ENCODE results near the gene GAS2L2. TPM values are rescaled to one million over a fixed set of nuclear protein-coding genes. Genes with fewer than 3 reads are reported as not detected.
A peak's percentile ranks its signal among the peaks of the same experiment; 100 is the strongest.

GAS2L2 gene
- total RNA-seq, 2 donors from 2014 or later = 0.09 TPM; not detected in 1

GRCh38 chr17:35791681-35792350, 38.8 kb upstream of the GAS2L2 start:
- H3K27me3 Mint-ChIP-seq (ENCODE audit: insufficient read depth) = peaks cover 79% of the 10 kb centered on the region
- H3K9me3 ChIP-seq (ENCODE audit: control insufficient read depth, low read length) = no peaks in the 10 kb centered on the region
- H3K27ac ChIP-seq (ENCODE audit: low read depth, low read length) = no peak overlapping the region
- TF ChIP-seq CTCF (conservative IDR thresholded peaks at IDR 0.05) = no peak
- no peak overlapping the region for H3K4me3 ChIP-seq (ENCODE audit: low read length)
- no peaks in the 10 kb centered on the region for H3K36me3 ChIP-seq (ENCODE audit: control insufficient read depth, insufficient read depth, low read length)
- H3K36me3 Mint-ChIP-seq (ENCODE audit: low read depth) = no peaks in the 10 kb centered on the region
- peaks cover 84% of the 10 kb centered on the region for H3K27me3 ChIP-seq (ENCODE audit: control insufficient read depth, insufficient read depth, low read length, poor library complexity, severe bottlenecking)
- 69 to 74% methylated on average over 5 to 9 of the region's 9 CpGs for WGBS, 2 experiments (ENCODE audit: insufficient coverage in 1 of 2, insufficient read length in 1 of 2)
- no peaks in the 10 kb centered on the region for H3K9me3 Mint-ChIP-seq
- no peaks in the 10 kb centered on the region for H3K4me1 Mint-ChIP-seq
- H3K9ac ChIP-seq (ENCODE audit: extremely low read depth, low read length, poor library complexity, severe bottlenecking) = no peak overlapping the region
- no peaks in the 10 kb centered on the region for H3K4me1 ChIP-seq (ENCODE audit: control insufficient read depth, insufficient read depth, low read length)
- DNase-seq = peak; percentile 39
- H3K27ac Mint-ChIP-seq = no peak overlapping the region
- H3K4me3 Mint-ChIP-seq = no peak overlapping the region

GRCh38 chr17:35790841-35791240, 37.8 kb upstream of the GAS2L2 start:
- H3K4me1 ChIP-seq (ENCODE audit: control insufficient read depth, insufficient read depth, low read length) = no peaks in the 10 kb centered on the region
- peak; percentile 19 for DNase-seq
- TF ChIP-seq CTCF (conservative IDR thresholded peaks at IDR 0.05) = no peak
- Mint-ChIP-seq H3K4me3 (no peak overlapping the region), H3K36me3 (ENCODE audit: low read depth) (no peaks in the 10 kb centered on the region), H3K27me3 (ENCODE audit: insufficient read depth) (peaks cover 69% of the 10 kb centered on the region), H3K4me1 (no peaks in the 10 kb centered on the region), H3K9me3 (no peaks in the 10 kb centered on the region), H3K27ac (no peak overlapping the region)
- H3K9me3 ChIP-seq (ENCODE audit: control insufficient read depth, low read length) = no peaks in the 10 kb centered on the region
- no peaks in the 10 kb centered on the region for H3K36me3 ChIP-seq (ENCODE audit: control insufficient read depth, insufficient read depth, low read length)
- no peak overlapping the region for H3K27ac ChIP-seq (ENCODE audit: low read depth, low read length)
- H3K27me3 ChIP-seq (ENCODE audit: control insufficient read depth, insufficient read depth, low read length, poor library complexity, severe bottlenecking) = peaks cover 74% of the 10 kb centered on the region
- 73 to 90% methylated on average over 2 to 3 of the region's 3 CpGs for WGBS, 2 experiments (ENCODE audit: insufficient coverage in 1 of 2, insufficient read length in 1 of 2)
- H3K4me3 ChIP-seq (ENCODE audit: low read length) = no peak overlapping the region
- no peak overlapping the region for H3K9ac ChIP-seq (ENCODE audit: extremely low read depth, low read length, poor library complexity, severe bottlenecking)

- Mint-ChIP-seq H3K9me3 (no peaks in the 10 kb centered on the region), H3K4me1 (no peaks in the 10 kb centered on the region), H3K36me3 (ENCODE audit: low read depth) (no peaks in the 10 kb centered on the region), H3K4me3 (no peak overlapping the region), H3K27me3 (ENCODE audit: insufficient read depth) (peaks cover 54% of the 10 kb centered on the region), H3K27ac (no peak overlapping the region)
- no peak for TF ChIP-seq CTCF (conservative IDR thresholded peaks at IDR 0.05)
- Histone ChIP-seq H3K27me3 (ENCODE audit: control insufficient read depth, insufficient read depth, low read length, poor library complexity, severe bottlenecking) (peaks cover 53% of the 10 kb centered on the region), H3K27ac (ENCODE audit: low read depth, low read length) (no peak overlapping the region), H3K4me3 (ENCODE audit: low read length) (no peak overlapping the region), H3K36me3 (ENCODE audit: control insufficient read depth, insufficient read depth, low read length) (no peaks in the 10 kb centered on the region), H3K4me1 (ENCODE audit: control insufficient read depth, insufficient read depth, low read length) (no peaks in the 10 kb centered on the region), H3K9me3 (ENCODE audit: control insufficient read depth, low read length) (no peaks in the 10 kb centered on the region), H3K9ac (ENCODE audit: extremely low read depth, low read length, poor library complexity, severe bottlenecking) (no peak overlapping the region)
- WGBS, 2 experiments (ENCODE audit: insufficient coverage in 1 of 2, insufficient read length in 1 of 2) = 50 to 69% methylated on average over 1 to 2 of the region's 2 CpGs
- no peak for DNase-seq
Measured at GRCh38 chr17:35788477-35789368, 35.7 kb upstream of the GAS2L2 start.
